H1 (cell line): ENCODE measurements around the gene ANKLE1. TPM values are rescaled to one million over a fixed set of nuclear protein-coding genes. Genes with fewer than 3 reads are reported as not detected.

Experiments used
- CTCF ChIA-PET: fragments of 300-600 bp; sonication (Branson Sonifier 250); formaldehyde crosslinking; loops from one replicate; lab custom pipeline; 2021; ENCODE audit not compliant: partially characterized antibody; lab: Charles Lee
- POLR2A ChIA-PET: fragments of 300-600 bp; sonication (Branson Sonifier 250); formaldehyde crosslinking; loops from one replicate; lab custom pipeline; 2021; ENCODE audit warnings: inconsistent platforms; ENCODE audit not compliant: partially characterized antibody; lab: Charles Lee
- DNase-seq, 2 experiments: peaks; one replicate each; pipeline versions ENCODE4 v3.0.0 to v3.0.0-alpha.2; 2010 to 2022; ENCODE audit warnings: low spot score in 2 of 2, low read depth in 1 of 2, mixed read lengths in 1 of 2
- FAIRE-seq: peaks from 2 replicates; lab custom pipeline; 2011; peaks lifted over from hg19 to GRCh38; lab: Jason Lieb, UNC
- H2AFZ ChIP-seq: 2 replicates; pipeline ENCODE4 v1.8.1; 2012; ENCODE audit warnings: low read length, inconsistent platforms
- H2AK5ac ChIP-seq: 2 replicates; pipeline ENCODE4 v1.6.1; 2013; ENCODE audit warnings: low read depth, low read length
- H2BK120ac ChIP-seq: replicated peaks from 2 replicates; pipeline ENCODE3; 2013; ENCODE audit warnings: low read depth, low read length, inconsistent platforms
- H2BK12ac ChIP-seq: 2 replicates; pipeline ENCODE4 v1.6.1; 2013; ENCODE audit warnings: low read depth, low read length
- H2BK15ac ChIP-seq: 2 replicates; pipeline ENCODE4 v1.6.1; 2013; ENCODE audit warnings: low read length
- H2BK20ac ChIP-seq: 2 replicates; pipeline ENCODE4 v1.6.1; 2013; ENCODE audit warnings: low read length
- H2BK5ac ChIP-seq: 2 replicates; pipeline ENCODE4 v1.6.1; 2013; ENCODE audit warnings: low read depth, low read length
- H3K14ac ChIP-seq: 2 replicates; pipeline ENCODE4 v1.6.1; 2013; ENCODE audit warnings: inconsistent platforms; ENCODE audit not compliant: insufficient read length
- H3K18ac ChIP-seq: 2 replicates; pipeline ENCODE4 v1.6.1; 2013; ENCODE audit warnings: low read length; ENCODE audit errors: extremely low read depth
- H3K23ac ChIP-seq: 2 replicates; pipeline ENCODE4 v1.6.1; 2013; ENCODE audit warnings: inconsistent platforms; ENCODE audit not compliant: insufficient read length
- H3K23me2 ChIP-seq: 2 replicates; pipeline ENCODE4 v1.6.1; 2013; ENCODE audit warnings: low read depth, low read length
- H3K27ac ChIP-seq: 2 replicates; pipeline ENCODE4 v1.6.1; 2011; ENCODE audit warnings: low read depth, low read length, inconsistent platforms
- H3K27me3 ChIP-seq, 4 experiments: replicated peaks in 1 of 4; 1 replicate in 1 of 4; 2 replicates in 3 of 4; pipeline versions ENCODE4 v1.6.1 to v1.8.1; 2011 to 2013; ENCODE audit warnings: low read length in 3 of 4, mild to moderate bottlenecking in 3 of 4, inconsistent platforms in 2 of 4, mixed read lengths in 2 of 4, moderate library complexity in 1 of 4; ENCODE audit not compliant: control insufficient read depth in 3 of 4, insufficient read depth in 3 of 4; ENCODE audit errors: extremely low read depth in 1 of 4
- H3K36me3 ChIP-seq, 4 experiments: 2 replicates each; pipeline versions ENCODE4 v1.6.1 to v1.8.1; 2011 to 2013; ENCODE audit warnings: mild to moderate bottlenecking in 4 of 4, low read length in 3 of 4, moderate library complexity in 2 of 4, control low read depth in 1 of 4, inconsistent platforms in 1 of 4; ENCODE audit not compliant: insufficient read depth in 4 of 4, control insufficient read depth in 2 of 4
- H3K4ac ChIP-seq: replicated peaks from 2 replicates; pipeline ENCODE3; 2013; ENCODE audit warnings: low read length, low read depth, mixed read lengths, inconsistent platforms; ENCODE audit not compliant: insufficient read length
- H3K4me1 ChIP-seq, 4 experiments: replicated peaks in 1 of 4; 1 replicate in 1 of 4; 2 replicates in 3 of 4; pipeline versions ENCODE4 v1.6.1 to v1.8.1; 2011 to 2013; ENCODE audit warnings: low read length in 3 of 4, inconsistent platforms in 2 of 4, mixed read lengths in 1 of 4; ENCODE audit not compliant: insufficient read depth in 4 of 4, control insufficient read depth in 3 of 4
- H3K4me2 ChIP-seq, 2 experiments: 2 replicates each; pipeline versions ENCODE4 v1.6.1 to v1.8.1; 2011 to 2013; ENCODE audit warnings: low read depth in 2 of 2, low read length in 2 of 2, control low read depth in 1 of 2, inconsistent platforms in 1 of 2, mild to moderate bottlenecking in 1 of 2; ENCODE audit not compliant: insufficient read depth in 1 of 2
- H3K4me3 ChIP-seq, 4 experiments: fragments of 200-600, 300-600 bp in 1 of 4; sonication (generic), shearing (Covaris generic), sonication (Bioruptor Twin) in 1 of 4; 2 replicates each; pipeline versions ENCODE4 v1.5.1 to v1.8.1; 2011 to 2016; ENCODE audit warnings: low read length in 4 of 4, low read depth in 3 of 4, control low read depth in 2 of 4, inconsistent platforms in 2 of 4, mild to moderate bottlenecking in 2 of 4, mixed read lengths in 1 of 4, moderate library complexity in 1 of 4; ENCODE audit not compliant: insufficient read depth in 2 of 4; ENCODE audit errors: extremely low read depth in 1 of 4
- H3K56ac ChIP-seq: replicated peaks from 2 replicates; pipeline ENCODE3; 2013; ENCODE audit warnings: low read depth, mild to moderate bottlenecking, mixed read lengths, low read length, inconsistent platforms; ENCODE audit not compliant: insufficient read length
- H3K79me1 ChIP-seq: 2 replicates; pipeline ENCODE4 v1.6.1; 2013; ENCODE audit warnings: low read depth, low read length, control low read depth
- H3K79me2 ChIP-seq, 2 experiments: 2 replicates each; pipeline versions ENCODE4 v1.6.1 to v1.8.1; 2012 to 2013; ENCODE audit warnings: low read length in 2 of 2, mild to moderate bottlenecking in 2 of 2, inconsistent platforms in 1 of 2; ENCODE audit not compliant: insufficient read depth in 2 of 2, control insufficient read depth in 1 of 2
- H3K9ac ChIP-seq, 4 experiments: replicated peaks in 1 of 4; 1 replicate in 1 of 4; 2 replicates in 3 of 4; pipeline versions ENCODE4 v1.6.1 to v1.8.1; 2011 to 2013; ENCODE audit warnings: low read depth in 3 of 4, low read length in 3 of 4, control low read depth in 2 of 4, mild to moderate bottlenecking in 2 of 4, moderate library complexity in 2 of 4, inconsistent platforms in 1 of 4; ENCODE audit errors: extremely low read depth in 1 of 4
- H3K9me3 ChIP-seq, 2 experiments: 2 replicates each; pipeline versions ENCODE4 v1.6.1 to v1.8.1; 2012 to 2013; ENCODE audit warnings: mild to moderate bottlenecking in 2 of 2, moderate library complexity in 2 of 2, control low read depth in 1 of 2, inconsistent platforms in 1 of 2, low read depth in 1 of 2, low read length in 1 of 2, mixed read lengths in 1 of 2; ENCODE audit not compliant: insufficient read depth in 2 of 2
- H4K20me1 ChIP-seq, 2 experiments: replicated peaks in 1 of 2; 2 replicates each; pipeline versions ENCODE3 to v1.8.1; 2011 to 2013; ENCODE audit warnings: inconsistent platforms in 2 of 2, low read length in 2 of 2, mild to moderate bottlenecking in 1 of 2; ENCODE audit not compliant: insufficient read depth in 2 of 2, control insufficient read depth in 1 of 2
- H4K5ac ChIP-seq: 2 replicates; pipeline ENCODE4 v1.6.1; 2013; ENCODE audit warnings: low read length, low read depth, mixed read lengths, inconsistent platforms; ENCODE audit not compliant: insufficient read length
- H4K8ac ChIP-seq: 2 replicates; pipeline ENCODE4 v1.8.0; 2013; ENCODE audit warnings: mild to moderate bottlenecking, moderate library complexity, low read length, inconsistent platforms; ENCODE audit not compliant: insufficient read depth; ENCODE audit errors: extremely low read depth
- H4K91ac ChIP-seq: replicated peaks from 2 replicates; pipeline ENCODE3; 2013; ENCODE audit warnings: low read length, mixed read lengths, inconsistent platforms; ENCODE audit not compliant: insufficient read length
- BRCA1 ChIP-seq: IDR thresholded peaks from 2 replicates; pipeline ENCODE4 v1.6.1; 2012; ENCODE audit warnings: low read depth, low read length, improper control_type of control experiment
- CHD2 ChIP-seq: IDR thresholded peaks from 2 replicates; pipeline ENCODE4 v1.6.1; 2012; ENCODE audit warnings: low read length, improper control_type of control experiment
- CTBP2 ChIP-seq: IDR thresholded peaks from 2 replicates; pipeline ENCODE4 v1.7.0; 2011; ENCODE audit warnings: borderline replicate concordance, mild to moderate bottlenecking, moderate library complexity, mixed read lengths, low read length; ENCODE audit not compliant: insufficient read depth, insufficient read length
- EP300 ChIP-seq, 2 experiments: IDR thresholded peaks; 1 replicate in 1 of 2; 2 replicates in 1 of 2; pipeline ENCODE4 v1.6.1; 2011 to 2012; ENCODE audit warnings: low read depth in 2 of 2, low read length in 2 of 2, mild to moderate bottlenecking in 2 of 2, borderline replicate concordance in 1 of 2, inconsistent platforms in 1 of 2, moderate library complexity in 1 of 2
- EZH2 ChIP-seq: fragments of 200-600 bp; sonication (generic); IDR thresholded peaks from 2 replicates; pipeline ENCODE4 v1.7.1; 2012; ENCODE audit warnings: low read depth, mild to moderate bottlenecking, moderate library complexity, low read length, inconsistent platforms; ENCODE audit not compliant: severe bottlenecking
- GTF2F1 ChIP-seq: IDR thresholded peaks from 2 replicates; pipeline ENCODE4 v1.6.1; 2012; ENCODE audit warnings: low read depth, low read length, improper control_type of control experiment, borderline replicate concordance
- TAF1 ChIP-seq: IDR thresholded peaks from 2 replicates; pipeline ENCODE4 v1.6.1; 2011; ENCODE audit warnings: mild to moderate bottlenecking, low read depth, low read length
- TBP ChIP-seq: IDR thresholded peaks from 2 replicates; pipeline ENCODE4 v1.6.1; 2011; ENCODE audit warnings: low read depth, low read length, improper control_type of control experiment
- TEAD4 ChIP-seq: IDR thresholded peaks from 2 replicates; pipeline ENCODE4 v1.6.1; 2012; ENCODE audit warnings: low read depth, low read length, inconsistent platforms, mixed read lengths
- WGBS, 2 experiments: shearing (Covaris generic) in 1 of 2; methylation state at CpG; one replicate each; pipeline versions ENCODE4 v1.1.6 to v1.1.7; 2013 to 2015; ENCODE audit warnings: low lambda C conversion rate in 2 of 2, mixed read lengths in 2 of 2, inconsistent platforms in 1 of 2, low coverage in 1 of 2, missing lambda C conversion rate in 1 of 2; ENCODE audit not compliant: insufficient replicate concordance in 2 of 2, insufficient coverage in 1 of 2, insufficient read length in 1 of 2; ENCODE audit errors: extremely low coverage in 1 of 2, missing lambda C conversion rate in 1 of 2; 5-methylcytosine and 5-hydroxymethylcytosine counted together
- polyA plus RNA-seq, 7 experiments: library from polyadenylated mRNA; depleted of rRNA in 3 of 7; stranded (reverse) in 5 of 7; unstranded in 2 of 7; fragments of >200 nt in 5 of 7; fragments of 200-250 nt in 2 of 7; gene quantifications; 1 replicate in 5 of 7; 2 replicates in 1 of 7; 4 replicates in 1 of 7; pipeline versions ENCODE4 v1.2.1 to v1.2.3, GENCODE V29; 2011 to 2013; ENCODE audit warnings: missing spikeins in 2 of 7, mixed read lengths in 2 of 7
- total RNA-seq: library from RNA; stranded (reverse); fragmentation: NEBNext Ultra II Directional; extraction: Animal tissue kit (Norgen Biotek cat#: 25700); gene quantifications from 2 replicates; pipeline ENCODE4 v1.2.1, GENCODE V29; 2021
- TF ChIP-seq, protein P1 (sequence below): IDR thresholded peaks from 2 replicates; pipeline ENCODE4 v1.6.1; 2012; ENCODE audit warnings: inconsistent platforms
- TF ChIP-seq, protein P2 (sequence below): IDR thresholded peaks from 2 replicates; pipeline ENCODE4 v1.6.1; 2012; ENCODE audit warnings: inconsistent platforms

ANKLE1 gene
- total and polyA plus RNA-seq, 2 of the 8 experiments (the other 6 are each of a cell fraction or from before 2014, with no cell fraction given): 6.1 to 9.6 TPM

DNA sequence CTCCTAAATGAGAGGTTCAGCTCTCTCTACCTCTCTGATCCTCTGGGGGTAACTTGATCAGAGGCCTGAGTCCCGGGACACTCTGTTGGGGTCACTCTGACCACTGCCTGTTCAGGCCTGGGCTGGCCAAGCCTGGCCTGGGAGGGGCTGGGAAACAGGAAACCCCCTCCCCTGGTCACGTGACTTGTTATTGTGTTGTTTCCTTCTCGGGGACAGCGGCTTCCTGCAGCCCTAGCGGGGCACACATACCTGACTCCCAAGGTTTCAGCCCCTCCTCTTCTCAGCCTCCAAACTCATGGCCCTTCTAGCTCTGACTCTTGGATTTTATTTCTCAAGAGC, 17.1 kb upstream of the ANKLE1 start, which contains the start of gene USHBP1:
Gene USHBP1 (minus strand): TSS at position 105 of the 339 bp plus-strand sequence. CDS start 446 bp downstream, outside the sequence.
- Histone ChIP-seq H2BK20ac (peak within 1 kb of the TSS; percentile 64; the same call in 1 of the 2 replicates), H3K4me3 (0 out of 8 replicates have a peak within 1 kb of the TSS, but pooled peaks of 1 of the 4 experiments have one; percentile 10), H4K5ac (peak within 1 kb of the TSS; percentile 55), H3K56ac (no peak within 1 kb of the TSS), H3K14ac (no peak within 1 kb of the TSS), H4K8ac (peak within 1 kb of the TSS; percentile 96), H2BK15ac (peak within 1 kb of the TSS; percentile 74), H3K27me3 (no peaks in the 10 kb centered on the region), H3K9me3 (peaks cover 4 to 8% of the 10 kb centered on the region in 2 experiments; a peak in 3 of 4 replicates), H3K27ac (peak within 1 kb of the TSS; percentile 62), H2BK12ac (peak within 1 kb of the TSS; percentile 96), H3K79me1 (no peaks in the 10 kb centered on the region; the same call in 1 of the 2 replicates), H3K23ac (no peak within 1 kb of the TSS), H2AFZ (no peak within 1 kb of the TSS), H3K4me1 (peaks cover 0 to 8% (median 2%) of the 10 kb centered on the region in 4 experiments; a peak in 5 of 7 replicates), H3K4me2 (peak within 1 kb of the TSS; percentile 11 to 52; a peak in 2 of 4 replicates), H2BK5ac (peak within 1 kb of the TSS; percentile 86), H3K9ac (peak within 1 kb of the TSS in 1 of 4 experiments; percentile 1; a peak in 3 of 7 replicates), H3K79me2 (peaks cover 3 to 12% of the 10 kb centered on the region in 2 experiments; a peak in 3 of 4 replicates), H2BK120ac (peak within 1 kb of the TSS; percentile 28), H3K36me3 (peaks cover 0 to 3% (median 0%) of the 10 kb centered on the region in 4 experiments; a peak in 2 of 8 replicates), H4K20me1 (no peaks in the 10 kb centered on the region), H2AK5ac (peak within 1 kb of the TSS; percentile 17; the same call in 1 of the 2 replicates), H3K18ac (peak within 1 kb of the TSS; percentile 84; the same call in 1 of the 2 replicates), H3K23me2 (no peaks in the 10 kb centered on the region), H4K91ac (peak within 1 kb of the TSS; percentile 98), H3K4ac (peak within 1 kb of the TSS; percentile 28)
- DNase-seq (peak in 1 of 2 experiments; percentile 75), FAIRE-seq (no peak)
- ChIA-PET POLR2A (interaction anchor here (0.7 to 12.8 kb wide), 14 partner anchors 8 to 49 kb away, joined by 3 to 113 read pairs (median 4); partner anchors contain the start of genes ANKLE1, OCEL1 and USE1), CTCF (interaction anchor here (0.6 to 3.3 kb wide), 10 partner anchors 9 to 175 kb away, joined by 3 to 28 read pairs (median 4); partner anchors contain the start of gene ANKLE1)
- WGBS, 2 experiments: 40% methylated on average over 5 of the region's 5 CpGs; no CpG with 5 or more reads in 1 of the 2 experiments
- no peak for TF ChIP-seq BRCA1
- no peak for TF ChIP-seq CTBP2
- TF ChIP-seq CHD2: no peak
- TF ChIP-seq, protein P1, sequence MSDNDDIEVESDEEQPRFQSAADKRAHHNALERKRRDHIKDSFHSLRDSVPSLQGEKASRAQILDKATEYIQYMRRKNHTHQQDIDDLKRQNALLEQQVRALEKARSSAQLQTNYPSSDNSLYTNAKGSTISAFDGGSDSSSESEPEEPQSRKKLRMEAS: 0 out of 2 replicates have a peak, but pooled peaks have one; percentile 15
- 0 out of 3 replicates have a peak, but pooled peaks of 1 of the 2 experiments have one; percentile 14 for TF ChIP-seq EP300 (IDR thresholded peaks at IDR 0.05; ENCODE audit: borderline replicate concordance in 1 of 2, low read depth in 2 of 2, low read length in 2 of 2)
- TF ChIP-seq TBP: peak; percentile 43; the same call in 1 of the 2 replicates
- TF ChIP-seq EZH2: no peak
- peak; percentile 71 for TF ChIP-seq TAF1
- TF ChIP-seq TEAD4: peak; percentile 26; the same call in 1 of the 2 replicates
- TF ChIP-seq, protein P2, sequence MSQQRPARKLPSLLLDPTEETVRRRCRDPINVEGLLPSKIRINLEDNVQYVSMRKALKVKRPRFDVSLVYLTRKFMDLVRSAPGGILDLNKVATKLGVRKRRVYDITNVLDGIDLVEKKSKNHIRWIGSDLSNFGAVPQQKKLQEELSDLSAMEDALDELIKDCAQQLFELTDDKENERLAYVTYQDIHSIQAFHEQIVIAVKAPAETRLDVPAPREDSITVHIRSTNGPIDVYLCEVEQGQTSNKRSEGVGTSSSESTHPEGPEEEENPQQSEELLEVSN: no peak
- no peak for TF ChIP-seq GTF2F1
